GM23338 (cell line): ENCODE data around the gene AKR1C4. TPM values are rescaled to one million over a fixed set of nuclear protein-coding genes. Genes with fewer than 3 reads are reported as not detected.
"Not testable (repeated sequence)": the region's sequence is repeated elsewhere in the genome, so short reads cannot be mapped to it uniquely, and the experiment has no call there.

Experiments
- ATAC-seq: fragments of 200-7000 bp; cut with Tn5 transposase; 3 replicates; pipeline ENCODE4 v1.9.1; 2020
- DNase-seq: peaks from one replicate; pipeline ENCODE4 v3.0.0-alpha.2; 2015; ENCODE audit warnings: low spot score
- H2AFZ ChIP-seq: fragments of 200-600 bp; sonication (generic); 2 replicates; pipeline ENCODE4 v1.8.0; 2016; ENCODE audit warnings: antibody characterized with exemption, mild to moderate bottlenecking, moderate library complexity
- H3F3A ChIP-seq: fragments of 200-600 bp; sonication (generic); replicated peaks from 2 replicates; pipeline ENCODE4 v1.8.0; 2017; ENCODE audit warnings: antibody characterized with exemption, mixed run types, low read depth
- H3K27ac ChIP-seq: fragments of 200-600 bp; sonication (generic); 2 replicates; pipeline ENCODE4 v1.6.1; 2016; ENCODE audit warnings: low read depth
- H3K27me3 ChIP-seq: fragments of 200-600 bp; sonication (generic); 2 replicates; pipeline ENCODE4 v1.8.0; 2016; ENCODE audit warnings: mild to moderate bottlenecking, mixed run types, moderate library complexity; ENCODE audit not compliant: insufficient read depth
- H3K36me3 ChIP-seq: fragments of 200-600 bp; sonication (generic); 2 replicates; pipeline ENCODE4 v1.8.0; 2016; ENCODE audit warnings: mild to moderate bottlenecking; ENCODE audit not compliant: insufficient read depth
- H3K4me1 ChIP-seq: fragments of 200-600 bp; sonication (generic); 2 replicates; pipeline ENCODE4 v1.8.0; 2016; ENCODE audit warnings: mild to moderate bottlenecking, moderate library complexity; ENCODE audit not compliant: insufficient read depth
- H3K4me2 ChIP-seq: fragments of 200-600 bp; sonication (generic); 2 replicates; pipeline ENCODE4 v1.7.1; 2017; ENCODE audit warnings: mixed run types
- H3K4me3 ChIP-seq: fragments of 200-600 bp; sonication (generic); 2 replicates; pipeline ENCODE4 v1.6.1; 2016; ENCODE audit warnings: mixed run types
- H3K79me2 ChIP-seq: fragments of 200-600 bp; sonication (generic); replicated peaks from 2 replicates; pipeline ENCODE4 v1.8.0; 2017; ENCODE audit warnings: mild to moderate bottlenecking; ENCODE audit not compliant: insufficient read depth
- H3K9me2 ChIP-seq: fragments of 200-600 bp; sonication (generic); 2 replicates; pipeline ENCODE4 v1.8.0; 2017; ENCODE audit not compliant: insufficient read depth
- H4K20me1 ChIP-seq: fragments of 200-600 bp; sonication (generic); replicated peaks from 2 replicates; pipeline ENCODE4 v1.8.0; 2017; ENCODE audit warnings: mild to moderate bottlenecking; ENCODE audit not compliant: insufficient read depth
- H3K27ac Mint-ChIP-seq: 2 replicates; pipeline ENCODE4 v1.8.0; 2020; ENCODE audit warnings: inconsistent platforms, mild to moderate bottlenecking, moderate library complexity, mixed read lengths
- H3K27me3 Mint-ChIP-seq: 3 replicates; pipeline ENCODE4 v1.8.0; 2022; ENCODE audit warnings: low read depth, mild to moderate bottlenecking, moderate library complexity, mixed read lengths, inconsistent platforms; ENCODE audit not compliant: insufficient read depth, poor library complexity
- H3K36me3 Mint-ChIP-seq: 3 replicates; pipeline ENCODE4 v1.8.0; 2021; ENCODE audit warnings: low read depth, mild to moderate bottlenecking, inconsistent platforms, moderate library complexity, mixed read lengths
- H3K4me1 Mint-ChIP-seq: 3 replicates; pipeline ENCODE4 v1.8.0; 2020; ENCODE audit warnings: mild to moderate bottlenecking, inconsistent platforms, mixed read lengths
- H3K4me3 Mint-ChIP-seq: 3 replicates; pipeline ENCODE4 v1.8.0; 2021; ENCODE audit warnings: moderate library complexity, mild to moderate bottlenecking, inconsistent platforms, mixed read lengths
- H3K9me3 Mint-ChIP-seq: 3 replicates; pipeline ENCODE4 v1.8.0; 2020; ENCODE audit warnings: moderate library complexity, mild to moderate bottlenecking, inconsistent platforms, mixed read lengths
- CREB1 ChIP-seq: fragments of 250-450 bp; sonication (Bioruptor Pico); IDR thresholded peaks from 2 replicates; pipeline ENCODE4 v1.5.0; 2020; ENCODE audit warnings: low read depth, mild to moderate bottlenecking, moderate library complexity
- ETS1 ChIP-seq: IDR thresholded peaks from 2 replicates; pipeline ENCODE4 v1.6.1; 2016; ENCODE audit warnings: antibody characterized with exemption
- EZH2 ChIP-seq: fragments of 200-600 bp; sonication (generic); IDR thresholded peaks from one replicate; pipeline ENCODE4 v1.8.0; 2017; ENCODE audit warnings: antibody characterized with exemption, mild to moderate bottlenecking, low read depth; ENCODE audit not compliant: unreplicated experiment
- JUNB ChIP-seq: IDR thresholded peaks from one replicate; pipeline ENCODE4 v1.6.1; 2016; ENCODE audit warnings: antibody characterized with exemption; ENCODE audit not compliant: unreplicated experiment
- NANOG ChIP-seq: IDR thresholded peaks from 2 replicates; pipeline ENCODE4 v1.6.1; 2016; ENCODE audit warnings: antibody characterized with exemption, borderline replicate concordance
- STAT1 ChIP-seq: IDR thresholded peaks from one replicate; pipeline ENCODE4 v1.6.1; 2016; ENCODE audit warnings: antibody characterized with exemption; ENCODE audit not compliant: unreplicated experiment
- ZNF114 ChIP-seq: fragments of 250-450 bp; sonication (Bioruptor Pico); IDR thresholded peaks from 2 replicates; pipeline ENCODE4 v1.5.0; 2020; ENCODE audit warnings: mild to moderate bottlenecking, moderate library complexity
- ZNF331 ChIP-seq: fragments of 250-450 bp; sonication (Bioruptor Pico); IDR thresholded peaks from 2 replicates; pipeline ENCODE4 v1.5.0; 2020; ENCODE audit warnings: low read depth, mild to moderate bottlenecking, moderate library complexity
- polyA plus RNA-seq: library from polyadenylated mRNA; unstranded; fragments of >200 nt; fragmentation: Nextera tagmentation; extraction: Ambion mirVana; gene quantifications from 2 replicates; pipeline ENCODE4 v1.2.1, GENCODE V29; 2016
- total RNA-seq: library from RNA; depleted of rRNA; stranded (reverse); fragments of >200 nt; shearing (Covaris generic); gene quantifications from 2 replicates; pipeline ENCODE4 v1.2.3, GENCODE V29; 2014
- TF ChIP-seq, protein P1 (sequence below): fragments of 250-450 bp; sonication (Bioruptor Pico); IDR thresholded peaks from 2 replicates; pipeline ENCODE4 v1.5.0; 2020; ENCODE audit warnings: mild to moderate bottlenecking, moderate library complexity

Gene AKR1C4
- total and polyA plus RNA-seq, 2 experiments from 2014 or later, result not detected

DNA sequence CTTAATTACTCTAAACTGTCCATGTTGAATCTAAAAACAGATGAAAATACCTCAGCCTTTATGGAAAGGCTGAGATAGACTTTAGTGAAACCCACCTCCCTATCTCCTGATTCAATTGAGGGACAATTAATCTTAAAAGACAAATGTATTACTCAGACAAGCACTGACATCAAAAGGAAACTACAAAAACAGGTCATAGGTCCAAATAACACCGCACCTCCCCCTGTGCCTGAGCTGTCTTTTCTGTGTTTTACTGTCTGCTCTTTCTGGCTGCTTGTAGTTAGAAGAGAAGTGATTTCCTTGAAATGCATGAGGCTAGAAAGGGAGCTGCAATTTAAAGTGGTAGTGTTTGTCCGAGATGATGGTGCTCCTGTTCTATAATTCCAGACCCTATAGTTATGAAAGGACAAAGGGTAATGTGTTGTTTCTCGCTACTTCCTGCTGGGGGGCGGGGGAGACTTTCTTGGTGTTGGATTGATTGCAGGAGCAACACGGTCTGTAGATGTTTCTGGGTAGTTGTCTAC lies 27.7 kb upstream of the AKR1C4 start:
- H3F3A ChIP-seq, result no peaks in the 10 kb centered on the region
- no peaks in the 10 kb centered on the region for H4K20me1 ChIP-seq
- Mint-ChIP-seq H3K9me3 (peaks cover 69% of the 10 kb centered on the region), H3K27me3 (peaks cover 26% of the 10 kb centered on the region), H3K36me3 (peaks cover 27% of the 10 kb centered on the region), H3K27ac (no peak overlapping the region), H3K4me1 (no peaks in the 10 kb centered on the region; the same call in 2 of the 3 replicates), H3K4me3 (no peak overlapping the region)
- H3K4me1 ChIP-seq, result no peaks in the 10 kb centered on the region
- H2AFZ ChIP-seq, result no peak overlapping the region
- H3K79me2 ChIP-seq, result no peaks in the 10 kb centered on the region
- 0 out of 2 replicates have a peak, but pooled peaks cover 2% of the 10 kb centered on the region for H3K36me3 ChIP-seq
- H3K4me2 ChIP-seq, result no peak overlapping the region
- DNase-seq (no peak), ATAC-seq (no peak)
- TF ChIP-seq ZNF331 (CRISPR knock-in tag) (no peak), ZNF114 (CRISPR knock-in tag) (no peak), ETS1 (no peak), STAT1 (no peak), CREB1 (CRISPR knock-in tag) (no peak), EZH2 (no peak), JUNB (no peak), NANOG (no peak)
- TF ChIP-seq, protein P1, sequence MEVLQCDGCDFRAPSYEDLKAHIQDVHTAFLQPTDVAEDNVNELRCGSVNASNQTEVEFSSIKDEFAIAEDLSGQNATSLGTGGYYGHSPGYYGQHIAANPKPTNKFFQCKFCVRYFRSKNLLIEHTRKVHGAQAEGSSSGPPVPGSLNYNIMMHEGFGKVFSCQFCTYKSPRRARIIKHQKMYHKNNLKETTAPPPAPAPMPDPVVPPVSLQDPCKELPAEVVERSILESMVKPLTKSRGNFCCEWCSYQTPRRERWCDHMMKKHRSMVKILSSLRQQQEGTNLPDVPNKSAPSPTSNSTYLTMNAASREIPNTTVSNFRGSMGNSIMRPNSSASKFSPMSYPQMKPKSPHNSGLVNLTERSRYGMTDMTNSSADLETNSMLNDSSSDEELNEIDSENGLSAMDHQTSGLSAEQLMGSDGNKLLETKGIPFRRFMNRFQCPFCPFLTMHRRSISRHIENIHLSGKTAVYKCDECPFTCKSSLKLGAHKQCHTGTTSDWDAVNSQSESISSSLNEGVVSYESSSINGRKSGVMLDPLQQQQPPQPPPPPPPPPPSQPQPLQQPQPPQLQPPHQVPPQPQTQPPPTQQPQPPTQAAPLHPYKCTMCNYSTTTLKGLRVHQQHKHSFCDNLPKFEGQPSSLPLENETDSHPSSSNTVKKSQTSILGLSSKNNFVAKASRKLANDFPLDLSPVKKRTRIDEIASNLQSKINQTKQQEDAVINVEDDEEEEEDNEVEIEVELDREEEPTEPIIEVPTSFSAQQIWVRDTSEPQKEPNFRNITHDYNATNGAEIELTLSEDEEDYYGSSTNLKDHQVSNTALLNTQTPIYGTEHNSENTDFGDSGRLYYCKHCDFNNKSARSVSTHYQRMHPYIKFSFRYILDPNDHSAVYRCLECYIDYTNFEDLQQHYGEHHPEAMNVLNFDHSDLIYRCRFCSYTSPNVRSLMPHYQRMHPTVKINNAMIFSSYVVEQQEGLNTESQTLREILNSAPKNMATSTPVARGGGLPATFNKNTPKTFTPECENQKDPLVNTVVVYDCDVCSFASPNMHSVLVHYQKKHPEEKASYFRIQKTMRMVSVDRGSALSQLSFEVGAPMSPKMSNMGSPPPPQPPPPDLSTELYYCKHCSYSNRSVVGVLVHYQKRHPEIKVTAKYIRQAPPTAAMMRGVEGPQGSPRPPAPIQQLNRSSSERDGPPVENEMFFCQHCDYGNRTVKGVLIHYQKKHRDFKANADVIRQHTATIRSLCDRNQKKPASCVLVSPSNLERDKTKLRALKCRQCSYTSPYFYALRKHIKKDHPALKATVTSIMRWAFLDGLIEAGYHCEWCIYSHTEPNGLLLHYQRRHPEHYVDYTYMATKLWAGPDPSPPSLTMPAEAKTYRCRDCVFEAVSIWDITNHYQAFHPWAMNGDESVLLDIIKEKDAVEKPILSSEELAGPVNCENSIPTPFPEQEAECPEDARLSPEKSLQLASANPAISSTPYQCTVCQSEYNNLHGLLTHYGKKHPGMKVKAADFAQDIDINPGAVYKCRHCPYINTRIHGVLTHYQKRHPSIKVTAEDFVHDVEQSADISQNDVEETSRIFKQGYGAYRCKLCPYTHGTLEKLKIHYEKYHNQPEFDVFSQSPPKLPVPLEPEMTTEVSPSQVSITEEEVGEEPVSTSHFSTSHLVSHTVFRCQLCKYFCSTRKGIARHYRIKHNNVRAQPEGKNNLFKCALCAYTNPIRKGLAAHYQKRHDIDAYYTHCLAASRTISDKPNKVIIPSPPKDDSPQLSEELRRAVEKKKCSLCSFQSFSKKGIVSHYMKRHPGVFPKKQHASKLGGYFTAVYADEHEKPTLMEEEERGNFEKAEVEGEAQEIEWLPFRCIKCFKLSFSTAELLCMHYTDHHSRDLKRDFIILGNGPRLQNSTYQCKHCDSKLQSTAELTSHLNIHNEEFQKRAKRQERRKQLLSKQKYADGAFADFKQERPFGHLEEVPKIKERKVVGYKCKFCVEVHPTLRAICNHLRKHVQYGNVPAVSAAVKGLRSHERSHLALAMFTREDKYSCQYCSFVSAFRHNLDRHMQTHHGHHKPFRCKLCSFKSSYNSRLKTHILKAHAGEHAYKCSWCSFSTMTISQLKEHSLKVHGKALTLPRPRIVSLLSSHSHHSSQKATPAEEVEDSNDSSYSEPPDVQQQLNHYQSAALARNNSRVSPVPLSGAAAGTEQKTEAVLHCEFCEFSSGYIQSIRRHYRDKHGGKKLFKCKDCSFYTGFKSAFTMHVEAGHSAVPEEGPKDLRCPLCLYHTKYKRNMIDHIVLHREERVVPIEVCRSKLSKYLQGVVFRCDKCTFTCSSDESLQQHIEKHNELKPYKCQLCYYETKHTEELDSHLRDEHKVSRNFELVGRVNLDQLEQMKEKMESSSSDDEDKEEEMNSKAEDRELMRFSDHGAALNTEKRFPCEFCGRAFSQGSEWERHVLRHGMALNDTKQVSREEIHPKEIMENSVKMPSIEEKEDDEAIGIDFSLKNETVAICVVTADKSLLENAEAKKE (CRISPR knock-in tag), result no peak
- no peak overlapping the region for H3K4me3 ChIP-seq
- H3K27me3 ChIP-seq, result peaks cover 37% of the 10 kb centered on the region
- no peak overlapping the region for H3K27ac ChIP-seq
- no peaks in the 10 kb centered on the region for H3K9me2 ChIP-seq

GRCh38 chr10:5175581-5175980 lies 21.1 kb upstream of the AKR1C4 start:
- H3K27me3 Mint-ChIP-seq, H3K36me3 ChIP-seq, ATAC-seq, H3K4me2 ChIP-seq, DNase-seq, H3K4me1 Mint-ChIP-seq, H3K36me3 Mint-ChIP-seq, H4K20me1 ChIP-seq, H2AFZ ChIP-seq, H3K4me3 ChIP-seq, H3K9me2 ChIP-seq, H3K4me1 ChIP-seq, H3K4me3 Mint-ChIP-seq, H3K27ac ChIP-seq, H3F3A ChIP-seq, H3K27me3 ChIP-seq, H3K27ac Mint-ChIP-seq, H3K79me2 ChIP-seq: not testable (repeated sequence)
- peaks cover 34% of the 10 kb centered on the region for H3K9me3 Mint-ChIP-seq

GRCh38 chr10:5180503-5180902 lies 16.1 kb upstream of the AKR1C4 start:
- H3K27ac Mint-ChIP-seq, H3K27me3 ChIP-seq, H4K20me1 ChIP-seq, H2AFZ ChIP-seq, H3K4me3 Mint-ChIP-seq, H3K4me2 ChIP-seq, H3K27ac ChIP-seq, H3K4me1 ChIP-seq, H3K79me2 ChIP-seq, H3K27me3 Mint-ChIP-seq, ATAC-seq, DNase-seq, H3K4me1 Mint-ChIP-seq, H3K9me2 ChIP-seq, H3K36me3 Mint-ChIP-seq, H3K4me3 ChIP-seq, H3F3A ChIP-seq, H3K36me3 ChIP-seq: not testable (repeated sequence)
- peaks cover 35% of the 10 kb centered on the region for H3K9me3 Mint-ChIP-seq
